WTC11 (cell line): Measurements from ENCODE around the gene WDR18.

Experiments
- ARID4B ChIP-seq: sonication (generic); formaldehyde crosslinking; IDR thresholded peaks from 2 replicates; pipeline ENCODE4 v1.8.0; 2023; ENCODE audit warnings: missing genetic modification reagents, mild to moderate bottlenecking, borderline replicate concordance
- CTCF ChIP-seq: fragments of 200-600 bp; IDR thresholded peaks from 2 replicates; pipeline ENCODE4 v1.8.0; 2022; ENCODE audit warnings: antibody characterized with exemption
- ESRRA ChIP-seq: sonication (generic); formaldehyde crosslinking; IDR thresholded peaks from 2 replicates; pipeline ENCODE4 v1.8.1; 2022; ENCODE audit warnings: mild to moderate bottlenecking, missing genetic modification reagents, borderline replicate concordance
- FOXJ3 ChIP-seq: sonication (generic); formaldehyde crosslinking; IDR thresholded peaks from 2 replicates; pipeline ENCODE4 v1.9.0; 2021; ENCODE audit warnings: missing genetic modification reagents, mild to moderate bottlenecking, borderline replicate concordance
- FOXK1 ChIP-seq: sonication (generic); formaldehyde crosslinking; IDR thresholded peaks from 2 replicates; pipeline ENCODE4 v1.8.0; 2022; ENCODE audit warnings: mild to moderate bottlenecking, moderate library complexity, missing genetic modification reagents
- MAX ChIP-seq: sonication (generic); formaldehyde crosslinking; IDR thresholded peaks from 2 replicates; pipeline ENCODE4 v1.8.0; 2022; ENCODE audit warnings: mild to moderate bottlenecking, missing genetic modification reagents
- MLX ChIP-seq: sonication (generic); formaldehyde crosslinking; IDR thresholded peaks from 2 replicates; pipeline ENCODE4 v1.8.1; 2023; ENCODE audit warnings: mild to moderate bottlenecking, missing genetic modification reagents, moderate library complexity
- NFE2L1 ChIP-seq: sonication (generic); formaldehyde crosslinking; IDR thresholded peaks from 2 replicates; pipeline ENCODE4 v1.8.1; 2023; ENCODE audit warnings: missing genetic modification reagents
- PRDM15 ChIP-seq: sonication (generic); formaldehyde crosslinking; IDR thresholded peaks from 2 replicates; pipeline ENCODE4 v1.8.0; 2022; ENCODE audit warnings: missing genetic modification reagents
- TP53 ChIP-seq: sonication (generic); formaldehyde crosslinking; IDR thresholded peaks from 2 replicates; pipeline ENCODE4 v1.8.1; 2023; ENCODE audit warnings: mild to moderate bottlenecking, missing genetic modification reagents
- USF2 ChIP-seq: sonication (generic); formaldehyde crosslinking; IDR thresholded peaks from 2 replicates; pipeline ENCODE4 v1.8.1; 2023; ENCODE audit warnings: mild to moderate bottlenecking, missing genetic modification reagents, moderate library complexity

GRCh38 chr19:974564-975257 is 9.4 kb upstream of the WDR18 start:
- TF ChIP-seq NFE2L1 (CRISPR knock-in tag) (no peak), CTCF (no peak), ESRRA (no peak), MAX (CRISPR knock-in tag) (no peak), USF2 (CRISPR knock-in tag) (no peak), PRDM15 (CRISPR knock-in tag) (no peak), ARID4B (no peak), FOXJ3 (CRISPR knock-in tag) (no peak), MLX (no peak), TP53 (no peak), FOXK1 (CRISPR knock-in tag) (no peak)
